ENCODE measurements around the gene SLIT3.

Gene SLIT3

DNA sequence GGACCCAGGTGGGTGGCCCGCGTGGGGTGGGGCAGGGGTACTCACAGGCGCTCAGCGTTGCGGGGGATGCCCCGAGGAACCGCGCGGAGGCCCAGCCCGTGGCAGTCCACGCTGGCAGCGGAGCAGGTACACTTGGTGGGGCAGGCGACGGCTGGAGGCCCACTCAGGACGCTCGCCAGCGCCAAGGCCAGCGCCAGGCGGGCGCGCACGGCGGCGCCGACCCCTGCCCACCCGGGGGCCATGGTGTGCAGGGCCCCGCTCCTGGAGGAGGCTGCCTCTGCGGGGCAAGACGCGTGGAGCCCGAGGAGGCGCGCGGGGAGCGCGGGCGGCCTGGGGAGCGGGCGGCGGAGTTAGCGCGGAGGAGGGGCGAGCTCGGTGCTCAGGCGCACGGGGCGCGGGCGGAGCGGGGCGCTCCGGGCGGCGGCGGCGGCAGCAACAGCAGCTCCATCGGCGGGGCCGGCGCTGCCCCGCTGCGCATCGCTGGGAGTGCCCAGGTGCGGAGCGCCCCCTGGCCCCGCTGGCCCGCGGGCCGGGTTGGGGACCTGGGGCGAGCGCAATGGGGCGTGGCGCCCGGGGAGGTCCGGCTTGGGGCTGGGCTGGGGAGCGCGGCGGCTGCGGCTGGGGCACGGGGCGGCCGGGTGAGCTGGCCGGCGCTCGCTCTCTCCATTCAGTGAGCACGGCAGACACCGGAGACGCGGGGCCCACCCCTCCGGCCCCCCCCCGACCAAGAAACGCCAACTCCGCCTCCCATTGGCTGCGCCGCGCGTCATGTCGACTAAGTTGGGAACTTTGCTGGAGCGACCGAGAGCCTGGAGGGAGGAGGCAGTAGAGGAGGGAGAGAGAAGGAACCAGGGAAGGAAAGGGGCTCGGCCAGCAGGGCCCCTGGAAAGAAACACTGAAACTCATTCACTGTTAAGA lies at the start of gene SLIT3:
SLIT3 (minus strand) TSS at position 672 of the 918 bp plus-strand sequence; CDS start at position 242, 430 bp downstream.
- FAIRE-seq (no peak), DNase-seq (ENCODE audit: low spot score) (peak; percentile 91)

DNA sequence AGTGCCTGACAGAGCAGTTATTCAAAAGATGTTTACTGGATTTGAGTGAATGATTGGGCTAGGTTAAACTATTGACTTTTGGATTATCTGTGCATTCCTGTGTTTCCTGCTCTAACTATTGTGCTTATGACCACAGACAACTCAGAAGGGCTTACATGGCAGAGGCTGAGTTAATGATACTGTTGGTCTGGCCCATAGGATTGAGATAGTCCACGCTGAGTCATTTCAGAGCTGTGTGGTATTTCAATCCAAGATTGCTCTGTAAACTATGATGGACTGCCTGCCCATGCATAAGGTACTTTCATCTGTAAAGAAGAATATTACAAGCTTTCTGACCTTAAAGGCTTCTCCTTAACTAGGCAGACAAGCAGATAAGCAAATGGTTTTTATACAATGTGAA lies 49.1 kb upstream of the SLIT3 start:
- DNase-seq (ENCODE audit: low spot score) (peak; percentile 57), FAIRE-seq (no peak)

DNA sequence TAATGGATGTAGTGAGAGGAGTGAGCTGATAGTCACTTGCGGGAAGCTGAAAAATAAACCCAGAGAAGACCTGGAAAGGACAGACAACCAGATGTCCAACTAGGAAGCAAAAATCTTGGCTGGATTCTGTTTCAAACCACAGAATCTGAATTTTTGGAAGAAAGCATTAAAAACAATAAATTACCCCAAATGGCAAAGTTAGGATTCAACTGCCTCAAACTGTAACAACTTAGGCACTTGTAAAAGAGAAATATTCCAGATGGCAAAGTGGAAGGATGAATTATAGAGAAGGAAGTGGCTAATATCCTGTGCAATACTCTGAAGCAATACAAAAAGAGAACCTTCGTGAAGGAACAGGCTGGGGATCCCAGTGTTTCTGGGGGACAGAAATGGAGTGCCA lies 46.8 kb upstream of the SLIT3 start:
- DNase-seq (ENCODE audit: low spot score) (no peak), FAIRE-seq (no peak)

DNA sequence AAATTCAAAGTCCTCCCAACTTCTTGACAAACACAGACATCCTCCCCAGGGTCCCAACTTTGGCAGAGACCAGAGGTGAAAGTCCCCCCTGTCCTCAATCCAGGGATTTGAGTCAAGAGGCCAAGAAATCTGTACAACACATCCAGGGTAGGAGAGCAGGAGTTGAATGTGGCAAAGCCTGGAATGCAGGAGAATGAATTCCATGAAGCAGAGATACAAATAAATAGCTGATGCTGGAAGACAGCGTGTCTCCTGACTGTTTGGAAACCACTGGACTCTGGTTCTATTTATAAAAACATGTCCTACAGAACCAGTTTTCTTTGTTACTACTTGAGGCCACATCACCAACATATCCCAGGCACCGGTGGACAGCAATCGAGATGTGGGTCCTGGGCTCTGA lies 43.7 kb upstream of the SLIT3 start:
- no peak for FAIRE-seq
- DNase-seq (ENCODE audit: low spot score): no peak

DNA sequence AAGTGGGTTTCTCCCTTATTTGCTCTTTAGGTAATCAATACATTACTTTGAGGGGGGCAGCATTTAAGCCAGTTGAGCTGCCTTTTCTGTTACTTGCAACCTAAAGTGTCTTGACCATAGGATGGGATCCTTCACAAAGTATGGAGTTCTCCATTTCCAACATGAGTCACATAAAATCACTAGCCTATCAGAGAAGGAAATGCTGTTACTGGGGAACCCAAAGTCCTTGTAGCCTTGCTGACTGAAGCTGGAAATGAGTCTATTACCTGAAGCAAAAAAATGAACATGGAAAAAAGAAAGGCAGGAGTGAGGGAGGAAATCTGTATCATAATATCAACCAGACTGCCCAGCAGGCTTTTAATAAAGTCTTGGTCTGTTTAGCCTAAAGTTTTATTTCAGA lies 42.8 kb upstream of the SLIT3 start:
- no peak for FAIRE-seq
- DNase-seq (ENCODE audit: low spot score): no peak

DNA sequence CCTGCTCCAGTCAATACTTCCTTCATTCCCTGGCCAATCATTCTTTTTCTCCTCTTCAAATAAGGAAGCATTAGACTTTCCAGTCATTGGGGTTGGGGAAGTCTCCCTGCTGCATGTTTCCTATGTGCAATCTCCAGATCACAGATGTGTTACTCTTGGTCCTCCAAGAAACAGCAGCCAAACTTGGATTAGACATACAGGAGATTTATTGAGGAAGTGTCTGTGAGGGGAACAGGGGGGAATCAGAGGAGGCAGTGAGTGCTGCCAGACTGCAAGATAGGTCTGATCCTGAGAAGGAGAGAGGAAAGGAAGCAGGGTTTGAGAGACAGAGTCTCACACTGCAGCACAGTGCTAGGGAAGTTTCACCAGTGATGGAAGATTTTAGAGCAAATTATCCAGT lies 40.6 kb upstream of the SLIT3 start:
- no peak for DNase-seq (ENCODE audit: low spot score)
- FAIRE-seq: no peak

DNA sequence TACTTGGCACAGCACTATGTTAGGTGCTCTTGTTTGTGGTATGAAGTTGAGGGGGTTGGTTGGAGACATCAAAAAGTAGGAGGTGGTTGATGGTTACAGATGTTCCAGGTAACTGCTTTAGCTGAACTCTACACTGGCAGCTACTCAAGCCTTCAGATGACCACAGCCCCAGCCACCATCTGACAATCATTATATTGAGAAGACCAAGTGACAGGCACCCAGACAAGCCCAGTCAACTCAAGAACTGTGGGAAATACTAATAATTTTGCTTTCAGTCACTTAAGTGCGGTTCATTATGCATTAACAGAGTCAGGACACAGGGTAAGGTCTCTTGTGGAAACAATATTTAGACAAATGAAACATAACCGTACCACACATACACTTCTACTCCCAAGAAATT lies 38.9 kb upstream of the SLIT3 start:
- DNase-seq (ENCODE audit: low spot score) (no peak), FAIRE-seq (no peak)

DNA sequence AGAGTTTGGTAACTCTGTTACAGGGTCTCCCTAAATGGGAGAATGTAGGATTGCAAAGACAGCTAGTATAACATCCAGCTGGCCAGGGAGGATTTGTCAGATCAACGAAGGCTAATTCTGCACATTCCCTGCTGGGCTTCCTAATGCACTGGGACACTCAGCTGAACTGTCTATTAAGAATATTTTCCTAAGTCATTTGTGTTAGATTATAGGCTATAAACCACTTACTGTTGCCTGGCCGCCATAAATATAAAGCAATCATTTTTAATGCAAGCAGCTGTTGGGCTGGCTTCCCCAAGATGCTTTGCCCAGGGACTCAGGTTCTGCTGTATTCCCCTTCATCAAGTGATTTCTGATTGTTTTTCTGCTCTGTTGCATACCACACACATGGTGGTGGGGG lies 35.3 kb upstream of the SLIT3 start:
- DNase-seq (ENCODE audit: low spot score) (no peak), FAIRE-seq (no peak)

DNA sequence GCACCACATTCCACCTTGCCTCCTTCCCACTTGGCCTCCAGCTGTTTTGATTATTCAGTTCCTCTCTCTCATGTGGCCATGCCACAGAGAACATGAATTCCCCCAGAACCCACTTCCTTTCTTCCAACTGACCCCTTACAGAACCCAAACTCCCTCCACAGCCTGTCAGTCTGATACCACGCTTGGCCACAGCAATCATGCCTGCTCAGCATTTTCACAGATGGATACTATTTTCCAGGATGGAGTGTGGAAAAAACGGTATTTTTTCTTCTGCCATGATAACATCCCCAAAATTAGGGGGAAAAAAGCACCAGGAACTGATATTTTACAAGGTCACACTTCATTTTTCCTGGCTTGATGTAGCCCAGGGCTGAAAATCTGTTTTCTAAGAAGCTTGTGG lies 34.9 kb upstream of the SLIT3 start:
- FAIRE-seq (no peak), DNase-seq (ENCODE audit: low spot score) (no peak)

DNA sequence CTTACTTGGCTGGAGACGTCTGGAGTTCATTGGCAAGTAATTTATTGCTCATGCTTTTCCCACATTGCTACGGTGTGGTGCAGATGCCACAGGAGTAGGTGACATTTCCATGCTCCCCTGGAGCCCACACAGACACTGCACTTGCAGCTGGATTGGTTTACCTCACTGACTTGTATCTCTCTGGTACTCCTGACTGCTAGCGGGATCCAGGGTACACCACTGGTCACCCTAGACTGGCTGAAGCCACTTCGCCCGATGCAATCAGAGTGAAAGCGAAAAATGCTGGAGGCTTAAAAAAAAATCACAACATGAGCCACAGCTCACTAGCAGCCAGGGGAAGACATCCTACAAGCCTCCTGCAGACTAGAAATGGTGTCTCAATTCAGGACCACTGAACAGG lies 32.6 kb upstream of the SLIT3 start:
- DNase-seq (ENCODE audit: low spot score): no peak
- no peak for FAIRE-seq

DNA sequence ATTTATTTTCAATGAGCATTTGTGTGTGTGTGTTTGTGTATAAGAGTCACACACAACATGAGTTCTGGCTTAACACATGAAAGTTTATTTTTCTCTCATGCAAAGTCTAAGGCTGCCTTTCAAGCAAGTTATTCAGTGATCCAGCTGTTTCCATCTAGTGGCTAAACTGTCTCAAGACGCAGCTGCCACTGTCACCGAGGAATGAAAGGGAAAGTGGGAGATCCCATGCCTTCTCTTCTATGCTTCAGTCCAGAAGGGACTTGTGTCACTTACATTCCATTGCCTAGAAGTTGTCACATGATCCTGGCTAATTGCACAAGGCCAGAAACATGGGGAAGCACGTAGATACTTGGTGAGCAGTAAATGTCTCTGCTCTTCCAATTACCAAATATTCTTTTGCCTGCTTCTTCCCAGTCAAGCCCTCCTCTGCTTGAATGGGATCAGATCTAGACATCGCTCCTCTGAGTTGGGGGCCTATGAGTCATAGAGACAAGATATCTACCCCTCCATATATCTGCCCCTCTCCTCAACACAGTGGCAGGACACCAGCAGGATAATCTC lies 30.4 kb upstream of the SLIT3 start:
- FAIRE-seq (no peak), DNase-seq (ENCODE audit: low spot score) (no peak)

DNA sequence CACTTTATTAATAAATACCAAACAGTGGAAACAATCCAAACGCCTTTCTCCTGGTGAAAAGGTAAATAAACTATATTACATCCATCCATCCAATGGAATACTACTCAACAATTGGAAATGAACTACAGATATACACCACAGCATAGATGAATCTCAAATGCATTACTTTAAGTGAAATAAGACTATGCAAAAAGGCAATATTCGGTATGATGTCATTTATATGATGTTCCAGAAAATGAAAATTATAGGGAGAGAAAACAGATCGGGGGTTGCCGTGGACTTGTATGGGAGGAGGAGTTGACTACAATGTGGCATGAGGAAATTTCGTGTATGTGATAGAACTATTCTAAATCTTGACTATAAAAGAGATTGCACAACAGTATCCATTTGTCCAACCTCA lies 27.5 kb upstream of the SLIT3 start:
- no peak for FAIRE-seq
- DNase-seq (ENCODE audit: low spot score): no peak

DNA sequence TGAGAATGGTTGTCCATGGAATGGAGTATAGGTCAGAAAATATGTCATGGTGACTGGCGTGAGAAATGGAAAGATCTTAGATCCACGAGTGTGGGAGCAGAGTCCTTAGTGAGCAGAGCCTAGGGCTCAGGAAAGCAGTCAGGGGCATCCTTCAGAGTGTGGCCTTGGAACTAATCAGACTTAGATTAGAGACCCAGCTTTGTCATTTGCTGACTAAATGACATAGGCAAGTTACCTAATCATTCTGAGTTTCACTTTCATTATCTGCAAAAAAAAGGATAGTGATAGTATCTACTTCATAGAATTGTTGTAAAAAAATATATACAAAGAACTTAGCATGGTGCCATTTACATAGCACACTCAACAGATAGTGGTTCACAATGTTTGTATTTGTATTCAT lies 24.3 kb upstream of the SLIT3 start:
- DNase-seq (ENCODE audit: low spot score) (no peak), FAIRE-seq (no peak)

DNA sequence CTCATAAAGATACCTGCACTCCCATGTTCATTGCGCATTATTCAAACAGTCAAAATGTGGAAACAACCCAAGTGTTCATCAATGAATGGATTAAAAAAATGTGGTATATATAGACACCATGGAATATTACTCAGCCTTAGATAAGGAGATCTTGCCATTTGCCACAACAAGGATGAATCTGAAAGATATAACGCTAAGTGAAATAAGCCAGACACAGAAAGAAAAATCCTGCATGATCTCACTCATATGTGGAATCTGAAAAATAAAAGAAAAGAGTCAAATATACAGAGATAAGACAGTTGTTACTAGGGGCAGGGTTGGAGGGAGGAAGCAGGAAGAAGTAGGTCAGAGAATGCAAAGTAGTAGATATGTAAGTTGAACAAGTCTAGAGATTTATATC lies 17.6 kb upstream of the SLIT3 start:
- FAIRE-seq: no peak
- no peak for DNase-seq (ENCODE audit: low spot score)

DNA sequence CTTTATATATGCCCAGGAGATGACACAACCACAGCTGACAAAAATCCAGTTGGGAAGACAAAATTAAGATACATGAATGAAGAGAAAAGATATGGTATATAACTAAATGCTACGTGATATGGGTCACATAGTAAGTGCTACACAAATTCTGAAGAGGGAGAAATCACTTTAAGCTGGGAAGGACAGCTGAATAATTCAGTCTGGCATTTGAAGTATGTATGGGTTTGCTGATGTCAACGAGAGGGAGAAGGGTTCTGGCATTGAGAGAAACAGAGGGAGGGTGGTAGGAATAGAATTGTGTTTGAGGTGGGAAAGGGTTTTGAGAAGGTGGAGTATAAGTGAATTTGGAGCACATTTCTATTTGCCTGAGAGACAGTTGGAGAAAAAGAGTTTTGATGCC lies 6.7 kb upstream of the SLIT3 start:
- DNase-seq (ENCODE audit: low spot score) (no peak), FAIRE-seq (no peak)

DNA sequence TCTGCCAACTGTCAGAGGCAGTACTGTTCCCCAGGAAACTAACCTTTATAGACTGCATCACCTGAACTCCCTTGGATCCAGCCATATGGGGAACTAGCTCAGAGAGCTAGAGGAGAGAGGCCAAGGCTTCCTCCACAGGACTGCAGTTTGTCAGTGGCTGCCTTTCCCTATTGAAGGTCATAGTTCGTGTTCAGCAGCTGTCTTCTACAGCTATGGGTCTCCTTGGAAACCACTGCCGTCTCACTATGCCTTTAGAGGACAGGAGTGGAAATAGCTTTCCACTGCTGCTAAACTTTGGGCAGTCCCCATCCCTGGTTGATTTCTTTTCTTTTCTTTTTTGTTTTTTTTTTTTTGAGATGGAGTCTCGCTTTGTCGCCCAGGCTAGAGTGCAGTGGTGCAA lies 4.4 kb upstream of the SLIT3 start:
- no peak for FAIRE-seq
- no peak for DNase-seq (ENCODE audit: low spot score)

DNA sequence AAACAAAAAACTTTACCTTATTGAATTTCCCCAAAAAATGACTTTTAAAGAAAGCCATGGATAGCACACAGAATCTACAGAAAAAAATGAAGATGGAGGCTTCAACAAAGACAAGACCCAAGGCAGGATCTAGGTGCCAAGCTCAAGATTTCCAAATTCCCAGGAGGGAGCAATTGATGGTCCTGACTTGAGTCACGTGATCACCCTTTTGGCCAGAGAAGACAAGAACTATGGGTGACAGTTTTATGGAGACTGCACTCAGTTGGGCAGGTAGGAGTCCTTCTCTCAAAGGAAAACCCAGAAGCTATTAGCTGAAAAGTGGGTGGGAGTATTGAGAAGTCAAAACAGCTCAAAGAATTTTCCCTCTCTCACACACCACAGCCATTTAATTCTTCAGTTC lies 3.2 kb upstream of the SLIT3 start:
- no peak for DNase-seq (ENCODE audit: low spot score)
- FAIRE-seq: no peak

DNA sequence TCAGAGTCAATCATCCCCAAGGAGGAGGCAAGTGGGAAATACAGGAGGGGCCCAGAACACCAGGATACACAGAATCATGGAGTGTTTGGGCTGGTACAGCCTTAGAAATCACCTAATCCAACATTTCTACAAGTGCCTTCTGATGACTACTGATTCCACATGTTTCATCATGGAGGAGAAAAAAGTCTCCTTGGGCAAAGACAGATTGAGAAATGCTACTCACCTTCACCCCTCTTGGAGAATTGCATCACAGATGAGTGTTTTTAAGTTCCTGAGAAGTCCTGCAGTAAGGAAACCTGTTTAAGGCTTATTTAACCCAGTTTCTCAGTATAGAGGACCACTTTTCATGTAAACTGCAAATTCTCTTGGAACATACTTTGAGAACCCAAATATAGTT lies 2.2 kb upstream of the SLIT3 start:
- no peak for DNase-seq (ENCODE audit: low spot score)
- no peak for FAIRE-seq

DNA sequence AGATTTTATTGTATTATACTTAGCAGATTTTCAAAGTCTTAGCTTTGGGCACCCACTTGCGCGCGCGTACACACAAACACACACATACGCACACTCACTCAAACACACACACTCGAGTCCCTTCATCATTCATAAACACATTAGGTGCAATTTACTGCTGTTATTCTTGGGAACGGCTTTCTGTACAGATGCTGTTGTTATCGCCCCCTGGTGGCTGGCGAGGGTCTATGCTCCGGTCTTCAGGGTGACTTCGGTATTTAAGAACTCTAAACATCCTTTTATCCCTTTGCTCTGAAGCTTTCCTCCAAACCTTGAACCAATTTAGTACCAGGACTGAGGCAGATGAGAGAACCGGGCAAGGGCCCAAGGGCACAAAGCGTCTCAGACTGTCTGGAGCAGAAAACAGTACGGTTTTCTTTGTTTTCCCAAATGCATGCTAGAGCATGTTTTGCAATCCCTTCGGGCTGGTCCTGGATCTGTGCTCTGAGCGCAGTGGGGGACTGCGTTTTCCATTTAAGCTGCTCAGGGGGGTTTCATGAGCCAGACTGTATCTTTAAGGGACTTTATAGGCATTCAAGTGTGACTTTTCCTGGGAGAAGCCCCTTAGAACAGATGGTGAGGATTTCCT lies 1.7 kb upstream of the SLIT3 start:
- FAIRE-seq: no peak
- peak; percentile 73 for DNase-seq (ENCODE audit: low spot score)

DNA sequence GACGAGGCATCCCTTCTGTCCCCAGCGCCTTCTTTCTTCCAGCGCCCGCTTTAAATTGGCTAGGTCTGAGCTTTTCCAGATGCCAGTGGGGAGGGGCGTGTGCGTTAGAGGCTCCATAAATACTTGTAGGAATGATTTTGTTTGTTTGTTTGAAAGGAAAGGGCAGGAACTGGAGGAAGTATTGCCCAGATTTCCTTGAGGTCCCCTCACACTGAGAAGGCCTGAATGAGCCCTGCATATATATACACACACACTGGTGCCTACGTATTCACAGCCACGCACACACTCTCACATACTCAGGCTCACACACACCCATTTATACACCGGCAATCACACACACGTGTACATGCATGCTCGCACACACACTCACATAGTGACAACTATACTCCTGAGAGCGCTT lies 1.0 kb upstream of the SLIT3 start:
- no peak for DNase-seq (ENCODE audit: low spot score)
- FAIRE-seq: no peak

DNA sequence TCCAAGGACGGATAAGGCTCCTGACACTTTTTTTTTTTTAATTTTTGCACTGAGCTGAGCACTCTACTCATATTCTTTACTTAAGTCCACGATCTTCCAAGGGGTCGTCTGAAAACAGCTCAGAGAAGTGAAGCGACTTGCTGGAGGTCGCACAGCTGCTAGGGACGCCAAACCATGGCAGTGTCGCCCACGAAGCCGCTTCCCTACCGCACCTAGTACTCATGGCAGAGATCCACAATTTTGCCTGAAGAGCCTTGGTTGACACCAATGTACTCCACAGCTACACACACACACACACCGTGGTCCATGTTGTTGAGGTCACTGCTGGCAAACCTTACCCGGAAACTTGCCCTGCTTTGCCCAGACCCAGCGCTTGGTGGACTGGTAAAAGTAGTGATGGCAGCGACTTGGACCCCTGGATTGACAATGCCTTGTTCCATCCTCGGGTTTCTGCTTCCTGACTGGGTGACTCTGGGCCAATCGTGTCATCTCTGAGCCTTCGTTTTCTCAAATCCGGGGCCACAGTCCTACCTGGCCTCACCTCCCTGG lies 521 bp upstream of the SLIT3 start:
- FAIRE-seq (no peak), DNase-seq (ENCODE audit: low spot score) (no peak)

DNA sequence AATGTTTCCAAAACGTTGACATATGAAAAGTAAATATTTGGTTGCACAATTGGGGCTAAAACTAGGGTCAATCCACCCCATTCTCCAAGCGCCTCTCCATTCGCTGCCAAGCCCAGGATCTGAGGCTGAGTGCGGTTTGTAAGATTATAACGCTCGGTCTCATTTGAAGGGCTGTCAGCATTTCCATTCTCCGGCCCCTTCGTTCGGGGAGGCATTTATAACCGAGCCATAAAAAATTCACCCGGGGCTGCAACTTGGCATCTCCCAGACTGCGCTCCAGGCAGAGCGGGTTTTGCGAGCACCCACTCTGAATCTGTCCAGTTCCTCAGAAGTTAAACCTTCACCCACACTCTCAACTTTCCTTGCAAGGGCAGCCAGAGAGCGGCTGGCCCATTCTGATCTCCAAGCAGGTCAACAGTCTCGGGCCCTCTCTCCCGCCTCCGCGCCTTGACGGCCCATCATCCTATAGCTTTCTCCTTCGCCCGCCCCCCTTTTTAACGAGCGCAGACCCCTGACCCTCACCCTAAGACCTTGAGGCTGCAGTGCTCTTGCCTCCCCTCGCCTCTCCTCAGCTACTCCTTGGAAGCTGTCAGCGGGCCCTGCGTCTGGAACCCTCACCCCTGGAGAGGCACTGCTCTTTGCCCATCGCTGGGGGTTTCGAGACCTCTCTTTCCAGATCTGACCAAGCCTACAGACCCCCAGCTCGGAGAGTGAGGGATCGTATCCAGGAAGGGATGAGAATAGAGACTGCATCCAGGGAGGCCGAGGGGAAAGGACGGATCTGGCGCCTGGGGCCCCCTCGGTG lies 1.1 kb downstream of the SLIT3 start:
- FAIRE-seq (no peak), DNase-seq (ENCODE audit: low spot score) (no peak)
